NCI-H345 (cell line): ENCODE results near the gene DAB2IP.
A peak's percentile ranks its signal among the peaks of the same experiment; 100 is the strongest.
"Not testable (repeated sequence)": the region's sequence is repeated elsewhere in the genome, so short reads cannot be mapped to it uniquely, and the experiment has no call there.

Experiments
- DNase-seq: peaks from one replicate; lab custom pipeline; 2025; lab: John Stamatoyannopoulos, UW

Gene DAB2IP

GRCh38 chr9:121727295-121728020 lies 76.0 kb downstream of the DAB2IP start:
- DNase-seq: no peak

GRCh38 chr9:121728916-121729315 lies 77.5 kb downstream of the DAB2IP start:
- no peak for DNase-seq

- DNase-seq: no peak
Observed at GRCh38 chr9:121729769-121730562, 78.5 kb downstream of the DAB2IP start.

- no peak for DNase-seq
Observed at GRCh38 chr9:121731090-121731489, 79.7 kb downstream of the DAB2IP start.

DNA sequence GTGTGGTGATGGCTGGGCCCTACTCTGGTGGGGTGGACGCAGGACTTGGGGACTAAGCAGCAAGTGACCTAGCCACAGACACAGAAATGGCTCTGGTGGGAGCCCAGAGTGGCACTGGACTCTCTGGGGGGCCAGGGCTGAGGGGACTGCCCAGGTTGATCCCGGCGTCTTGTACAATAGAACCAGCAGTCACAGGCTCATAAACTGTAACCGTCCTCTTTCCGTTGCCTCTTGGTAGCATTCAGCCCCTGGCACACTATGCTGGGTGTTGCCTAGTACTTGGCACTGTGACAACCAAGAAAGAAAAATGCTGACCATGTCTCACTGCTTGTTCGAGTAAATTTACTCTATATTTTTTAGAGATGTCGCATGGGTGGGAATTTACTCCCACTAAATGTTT lies 80.5 kb downstream of the DAB2IP start:
- DNase-seq: no peak

DNA sequence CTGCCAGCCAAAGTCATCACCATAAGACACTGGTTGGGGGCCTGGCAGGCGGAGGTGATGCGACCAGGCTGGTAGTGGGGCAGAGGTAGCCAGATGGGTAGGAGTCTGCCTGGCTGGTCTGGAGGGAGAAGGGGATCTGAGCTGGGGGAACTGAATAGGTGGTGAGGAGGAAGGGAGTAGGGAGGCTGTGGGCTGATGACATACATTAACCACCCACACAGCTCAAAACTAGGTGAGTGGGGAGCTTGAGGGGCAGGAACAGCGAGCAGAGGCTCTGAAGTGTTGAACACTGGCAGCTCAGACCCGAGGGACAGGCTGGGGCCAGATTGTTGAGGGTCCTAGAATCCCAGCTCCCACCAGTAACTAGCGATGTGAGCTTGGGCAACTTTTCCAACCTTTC lies 81.0 kb downstream of the DAB2IP start:
- DNase-seq: no peak

DNA sequence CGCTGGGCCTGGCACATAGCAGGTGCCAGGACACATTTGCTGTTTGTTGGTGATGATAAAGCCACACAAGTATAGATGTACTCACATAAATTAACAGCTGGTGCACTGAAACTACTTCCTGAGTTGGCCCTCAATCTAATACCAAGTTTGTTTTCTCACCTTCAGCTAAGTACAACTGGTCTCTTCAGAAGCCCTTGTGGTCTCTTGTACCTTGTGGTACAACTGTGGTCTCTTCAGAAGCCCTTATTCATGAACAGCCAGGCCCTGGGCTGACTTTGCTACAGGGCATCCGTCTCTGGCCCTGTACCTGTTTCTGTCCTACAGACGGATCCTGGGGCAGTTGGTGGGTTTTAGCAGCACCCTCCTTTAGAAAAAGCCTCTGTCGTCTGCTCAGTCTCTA lies 81.5 kb downstream of the DAB2IP start:
- DNase-seq: no peak

GRCh38 chr9:121734465-121734864 lies 83.0 kb downstream of the DAB2IP start:
- DNase-seq: no peak

DNA sequence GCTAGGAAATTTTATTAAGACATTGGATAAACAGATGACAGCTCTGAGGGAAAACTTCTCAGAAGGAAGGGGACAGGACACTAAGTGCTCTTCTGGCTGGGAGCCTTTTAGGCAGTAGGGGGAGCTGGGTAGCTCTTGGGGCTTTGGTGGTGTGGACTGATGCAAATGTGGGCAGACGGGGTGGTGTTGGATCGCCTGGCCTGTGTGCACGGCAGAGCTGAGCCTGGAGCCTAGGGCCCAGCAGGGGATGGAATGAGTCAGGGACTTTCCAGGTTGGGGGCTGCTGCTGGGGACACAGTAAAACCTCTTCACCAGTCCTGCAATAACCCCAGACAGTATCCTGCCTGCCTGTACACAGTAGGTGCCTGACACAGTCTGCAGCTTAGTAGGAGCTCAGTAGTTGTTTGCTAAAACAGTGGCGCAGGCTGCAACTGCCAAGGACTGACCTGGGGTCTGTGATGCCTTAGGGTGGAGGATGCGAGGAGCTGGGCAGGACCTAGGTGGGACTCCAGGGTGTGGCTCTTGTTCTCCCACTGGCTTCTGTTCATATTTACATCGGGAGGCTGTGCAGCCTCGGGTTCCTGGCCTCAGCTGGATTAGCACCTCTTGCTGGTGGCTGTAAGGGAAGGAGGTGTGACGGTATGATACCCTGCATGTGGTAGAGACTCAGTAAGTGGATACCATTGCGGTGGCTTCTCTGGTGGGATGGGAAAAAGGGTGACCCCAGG lies 83.8 kb downstream of the DAB2IP start:
- DNase-seq: no peak

DNA sequence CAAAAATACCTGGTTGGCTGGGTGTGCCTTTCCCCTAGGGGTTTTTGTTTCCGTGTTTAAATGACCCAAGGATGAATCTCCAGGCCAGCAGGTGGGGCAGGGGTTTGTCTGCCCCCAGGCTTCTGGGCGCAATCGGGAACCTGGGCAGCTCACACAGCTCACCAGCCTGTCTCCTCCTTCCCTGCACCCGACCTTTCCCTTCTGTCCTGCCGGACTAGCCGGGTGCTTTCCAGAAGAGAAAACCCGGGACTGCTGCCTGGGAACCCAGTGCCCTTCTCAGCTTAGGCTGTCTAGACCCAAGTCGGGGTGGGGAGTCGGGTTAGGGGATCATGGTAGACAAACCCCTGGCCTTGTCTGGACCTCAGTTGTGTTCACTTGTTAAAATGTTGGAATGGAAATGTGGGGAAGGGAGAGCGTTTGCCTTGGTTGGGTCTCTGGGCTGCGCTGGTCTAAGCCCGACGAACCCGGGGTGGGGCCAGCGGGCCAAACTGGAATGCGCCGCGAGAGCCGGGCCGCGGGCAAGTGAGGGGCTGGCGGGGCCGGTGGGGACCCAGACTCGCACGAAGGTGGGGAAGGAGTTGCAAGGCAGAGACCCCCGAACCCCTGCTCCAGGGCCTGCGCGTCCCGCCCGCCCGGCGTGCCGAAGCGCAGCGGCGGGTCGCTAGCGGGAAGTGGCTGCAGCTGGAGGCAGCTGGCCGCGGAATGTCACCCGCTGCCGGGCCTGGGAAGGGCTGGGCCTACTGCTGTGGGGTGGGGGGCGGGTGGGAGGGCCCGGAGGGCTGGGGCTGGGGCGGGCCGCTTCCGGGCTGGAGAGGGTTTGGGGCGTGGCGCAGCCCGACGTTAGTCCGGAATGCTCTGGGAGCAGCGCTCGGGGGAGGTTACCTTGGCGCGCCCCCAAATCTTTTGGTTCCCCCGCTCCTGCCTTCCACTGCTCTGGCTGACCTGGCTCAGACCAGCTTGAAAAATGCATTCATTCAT lies 84.6 kb downstream of the DAB2IP start:
- no peak for DNase-seq

GRCh38 chr9:121736934-121737462 lies 85.6 kb downstream of the DAB2IP start:
- DNase-seq: no peak

DNA sequence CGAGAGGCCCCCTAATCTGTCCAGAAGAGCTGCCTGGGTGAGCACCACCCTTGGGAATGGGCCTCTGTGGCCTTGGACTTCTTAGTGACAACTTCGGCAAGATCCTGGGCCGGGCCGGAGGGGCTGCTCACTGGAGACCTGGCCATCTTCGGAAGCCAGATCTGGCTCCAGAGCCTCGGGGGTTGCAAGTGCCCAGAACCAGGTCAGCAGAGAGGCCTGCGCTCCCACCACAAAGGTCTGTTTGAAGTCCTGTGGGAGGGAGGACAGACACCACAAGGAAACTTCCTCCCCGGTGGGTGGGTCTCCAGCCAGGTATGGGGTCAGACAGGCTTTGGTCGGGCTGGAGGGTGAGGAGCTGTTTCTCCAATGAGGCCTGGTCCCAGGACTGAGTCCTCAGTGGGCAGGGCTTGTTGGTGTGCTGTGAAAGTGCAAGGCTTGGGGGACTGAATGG lies 86.1 kb downstream of the DAB2IP start:
- no peak for DNase-seq

DNA sequence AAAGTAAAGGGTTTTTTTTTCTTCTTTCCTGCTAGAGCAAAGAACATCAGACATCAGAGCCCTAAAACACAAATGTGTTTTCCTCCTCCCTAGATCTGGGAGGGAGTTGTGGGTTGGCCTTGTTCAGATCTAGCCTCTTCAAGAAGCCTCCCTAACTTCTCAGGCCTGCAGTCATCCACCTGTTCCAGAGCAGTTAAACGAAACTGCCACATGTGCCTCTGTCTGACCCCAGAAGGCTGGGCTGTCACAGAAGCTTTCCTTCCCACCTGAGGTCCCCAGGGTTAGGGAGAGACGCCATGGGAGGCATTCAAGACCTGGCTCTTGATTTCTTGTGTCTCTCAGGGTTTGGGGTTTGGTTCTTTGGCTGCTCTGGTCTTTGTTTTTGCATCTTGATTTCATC lies 87.0 kb downstream of the DAB2IP start:
- no peak for DNase-seq

GRCh38 chr9:121738968-121739367 lies 87.5 kb downstream of the DAB2IP start:
- DNase-seq: no peak

DNA sequence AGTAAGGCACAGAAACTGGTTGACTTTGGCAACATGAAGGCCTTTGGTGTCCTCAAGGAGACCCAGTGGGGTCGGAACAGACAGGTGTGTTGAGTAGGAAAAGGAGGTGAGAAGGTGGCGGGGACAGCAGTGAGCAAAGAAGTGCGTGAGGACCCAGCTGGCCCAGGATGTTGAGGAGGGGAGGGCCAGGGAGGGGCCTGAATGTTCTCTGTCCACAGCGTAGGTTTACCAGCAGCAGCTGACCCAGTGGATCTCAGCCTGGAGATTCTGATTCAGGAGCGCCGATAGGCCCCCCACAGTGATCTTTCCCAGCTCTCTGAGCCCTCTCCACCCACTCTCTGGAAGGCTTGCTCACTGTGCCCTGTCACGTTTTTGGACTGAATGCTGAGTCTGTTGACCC lies 88.5 kb downstream of the DAB2IP start:
- no peak for DNase-seq

- DNase-seq: no peak
Observed at GRCh38 chr9:121741228-121741918, 89.9 kb downstream of the DAB2IP start.

DNA sequence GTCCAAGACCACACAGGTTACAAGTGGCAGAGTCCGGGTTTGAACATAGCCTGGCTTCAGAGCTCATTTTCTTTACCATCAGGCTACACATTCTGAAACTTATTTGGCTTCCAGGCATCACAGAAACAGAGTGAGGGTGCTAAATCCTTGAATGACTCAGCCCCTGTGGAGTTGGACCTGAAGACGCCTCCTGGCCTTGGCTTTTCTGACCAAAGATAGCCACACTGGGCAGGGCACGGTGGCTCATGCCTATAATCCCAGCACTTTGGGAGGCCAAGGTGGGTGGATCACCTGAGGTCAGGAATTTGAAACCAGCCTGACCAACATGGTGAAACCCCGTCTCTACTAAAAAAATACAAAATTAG lies 90.5 kb downstream of the DAB2IP start:
- not testable (repeated sequence) for DNase-seq

DNA sequence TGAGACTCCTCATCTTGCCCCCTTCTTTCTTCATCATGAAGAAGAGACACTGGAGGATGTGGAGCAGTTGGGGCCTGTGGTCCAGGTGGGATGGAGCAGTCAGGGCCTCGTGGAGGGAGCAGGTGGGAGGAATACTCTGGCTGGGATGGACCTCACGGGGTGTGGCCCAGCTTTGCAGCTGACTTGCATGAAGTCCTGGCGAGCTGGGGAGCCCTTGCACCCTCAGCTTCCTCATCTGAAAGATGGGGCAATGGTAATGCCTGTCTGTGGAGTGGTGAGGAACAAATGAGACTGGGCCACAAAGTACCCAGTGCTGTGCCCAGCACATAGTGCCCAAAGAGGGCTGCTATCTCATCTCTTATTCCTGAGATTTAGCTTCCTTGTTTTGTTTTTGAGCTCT lies 91.5 kb downstream of the DAB2IP start:
- DNase-seq: no peak

DNA sequence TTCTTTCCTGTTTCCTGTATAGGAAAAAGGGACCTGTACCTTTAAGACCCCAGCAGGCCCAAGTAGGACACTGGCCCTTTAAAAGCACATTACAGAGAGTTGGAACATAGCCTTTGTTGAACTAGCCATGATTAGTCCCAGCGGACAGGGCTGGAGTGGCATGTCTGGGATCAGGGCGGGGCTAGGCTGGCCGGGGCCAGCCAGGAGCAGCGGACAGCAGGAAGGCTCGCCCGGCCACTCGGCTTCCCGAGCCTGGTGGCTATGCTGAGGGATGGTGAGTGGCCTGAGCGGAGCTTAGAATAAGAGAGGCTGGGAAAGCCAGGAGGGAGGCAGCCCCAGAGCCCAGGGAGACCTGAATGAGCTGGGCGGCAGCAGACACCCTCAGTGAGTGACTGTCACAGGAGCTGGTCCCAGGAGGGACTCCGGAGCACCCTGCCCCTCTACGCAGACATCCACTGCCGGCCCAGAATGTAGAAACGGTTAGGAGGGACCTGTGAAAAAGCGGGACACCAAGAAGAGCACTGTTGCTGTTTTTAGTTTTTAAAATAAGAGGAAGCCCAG lies 92.1 kb downstream of the DAB2IP start:
- no peak for DNase-seq

- DNase-seq: peak; percentile 10
Observed at GRCh38 chr9:121744002-121744686, 92.7 kb downstream of the DAB2IP start.
